HG03064 (cell line): Measurements from ENCODE around the gene TCERG1.
A peak's percentile ranks its signal among the peaks of the same experiment; 100 is the strongest.
"Not testable (repeated sequence)": the region's sequence is repeated elsewhere in the genome, so short reads cannot be mapped to it uniquely, and the experiment has no call there.

Source experiments
- ATAC-seq: cut with Tn5 transposase; IDR thresholded peaks from one replicate; pipeline ENCODE4 v1.9.1; 2021; ENCODE audit warnings: low read depth; ENCODE audit not compliant: unreplicated experiment

Gene TCERG1

DNA sequence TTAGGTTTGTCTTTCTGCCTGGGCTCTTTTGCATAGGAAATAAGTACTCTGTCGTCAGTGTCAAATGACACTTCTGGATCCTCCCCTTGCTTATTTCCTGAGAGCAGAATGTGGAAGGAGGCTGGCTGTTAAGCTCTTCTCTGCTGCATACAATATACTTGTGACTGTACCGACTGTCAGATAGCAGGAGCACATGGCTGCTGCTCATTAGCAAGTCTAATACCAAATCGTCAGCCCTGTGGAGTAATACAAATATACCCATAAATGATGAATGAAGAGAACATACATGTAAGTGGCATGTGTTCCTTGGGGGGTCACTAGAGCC, 69.0 kb downstream of the TCERG1 start, which contains the start of gene GPR151:
Gene GPR151, minus strand, starts transcription at position 40 of the 325 bp plus-strand sequence. CDS start 77 bp downstream, outside the sequence.
- no peak for ATAC-seq

DNA sequence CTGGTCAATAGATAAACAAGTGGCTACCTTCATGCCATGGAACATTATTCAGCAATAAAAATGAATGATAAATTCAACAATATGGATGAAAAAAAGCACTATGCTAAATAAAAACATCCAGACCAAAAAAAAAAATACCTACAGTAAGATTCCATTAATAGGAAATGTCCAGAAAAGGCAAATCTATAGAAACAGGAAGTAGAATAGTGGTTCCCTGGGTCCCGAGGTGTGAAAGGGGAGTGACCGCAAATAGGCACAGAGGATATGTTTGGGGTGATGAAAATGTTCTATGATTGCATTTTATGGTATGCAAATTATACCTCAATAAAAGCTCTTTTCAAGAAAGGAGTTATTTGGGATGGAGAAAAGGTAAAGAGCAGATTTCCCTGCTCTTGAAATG, 72.4 kb downstream of the TCERG1 start:
- no peak for ATAC-seq

DNA sequence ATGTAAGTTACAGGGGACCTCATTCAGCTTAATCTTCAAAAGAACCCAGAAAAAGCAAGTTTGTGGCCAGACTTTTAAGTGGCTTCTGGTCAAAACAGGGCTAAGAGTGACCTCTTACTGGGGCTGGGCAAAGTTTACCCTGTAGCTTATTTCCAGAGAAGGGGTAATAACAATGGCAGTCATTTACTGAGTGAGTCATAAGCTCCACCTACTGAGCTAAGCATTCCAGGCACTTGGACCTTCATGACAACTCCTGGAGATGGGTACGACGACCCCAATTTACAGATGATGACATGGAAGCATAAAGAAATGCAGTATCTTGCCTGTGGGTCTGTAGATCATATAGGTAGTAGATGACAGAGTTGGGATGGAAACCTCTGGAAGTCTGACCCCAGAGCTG, 73.6 kb downstream of the TCERG1 start:
- ATAC-seq: no peak

DNA sequence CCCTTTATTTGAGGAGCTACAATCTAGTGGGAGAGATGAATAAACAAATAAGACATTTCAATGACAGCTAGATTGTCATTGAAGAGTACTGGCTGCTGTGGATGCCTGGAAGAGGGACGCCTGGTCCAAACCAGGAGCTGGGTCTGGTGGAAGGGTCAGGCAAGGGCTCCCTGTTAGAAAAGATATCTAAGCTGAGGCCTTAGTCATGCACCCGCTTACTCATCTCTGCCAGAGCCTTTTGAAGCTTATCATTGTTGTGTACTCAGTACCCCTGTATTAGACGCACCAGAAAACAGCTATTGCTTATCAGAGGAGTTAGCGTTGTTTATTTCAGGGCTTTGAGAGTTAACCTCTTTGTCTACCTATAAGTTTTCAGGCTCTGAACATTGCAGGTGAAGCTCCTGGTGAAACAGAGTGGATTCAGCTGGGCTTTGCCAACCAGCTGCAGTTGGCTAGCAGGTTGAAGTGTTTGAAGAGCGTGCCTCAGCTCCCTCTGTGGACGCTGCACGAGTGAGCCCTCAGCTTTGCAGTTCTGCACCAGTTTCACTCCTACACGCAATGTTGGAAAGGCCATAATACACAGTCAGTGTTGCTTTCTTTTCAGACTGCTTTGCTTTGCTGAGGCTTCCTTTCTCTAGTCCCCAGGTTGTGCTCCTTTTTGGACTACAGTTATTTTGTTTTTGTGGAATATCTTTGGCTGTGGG, 74.4 kb downstream of the TCERG1 start:
- no peak for ATAC-seq

DNA sequence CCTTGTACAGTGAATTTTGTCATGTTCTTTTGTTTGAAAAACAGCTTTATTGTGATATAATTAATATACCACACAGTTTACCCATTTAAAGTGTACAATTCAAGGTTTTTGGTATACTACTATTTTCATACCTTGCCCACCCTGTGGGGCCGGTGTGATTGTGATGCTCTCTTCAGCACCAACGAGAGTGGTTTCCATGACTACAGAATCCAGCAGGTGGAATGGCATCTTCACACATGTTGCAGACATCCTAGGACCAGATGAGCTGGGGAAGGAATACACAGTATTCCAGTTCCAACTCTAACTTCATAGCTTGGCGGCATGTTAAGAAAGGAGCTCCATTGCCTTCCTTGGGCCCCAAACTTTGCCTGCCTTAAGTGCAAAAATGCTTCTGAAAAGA, 76.6 kb downstream of the TCERG1 start:
- no peak for ATAC-seq

DNA sequence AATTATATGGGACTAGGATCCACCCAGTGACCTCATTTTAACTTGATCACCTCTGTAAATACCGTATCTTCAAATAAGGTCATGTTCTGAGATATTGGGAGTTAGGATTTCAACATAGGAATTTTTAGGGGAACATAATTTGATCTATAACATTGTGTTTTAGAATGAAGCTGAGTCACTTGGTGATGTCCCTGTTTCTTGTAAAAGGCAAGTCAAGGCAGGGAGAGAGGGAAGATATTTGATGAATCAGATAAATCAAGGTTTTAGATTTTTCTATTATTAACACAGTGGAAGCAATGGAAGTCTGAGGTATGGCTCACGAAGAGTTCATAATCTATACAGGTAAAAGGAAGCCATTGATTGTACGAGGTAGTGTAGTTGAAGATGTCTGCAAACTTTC, 80.7 kb downstream of the TCERG1 start:
- ATAC-seq: no peak

DNA sequence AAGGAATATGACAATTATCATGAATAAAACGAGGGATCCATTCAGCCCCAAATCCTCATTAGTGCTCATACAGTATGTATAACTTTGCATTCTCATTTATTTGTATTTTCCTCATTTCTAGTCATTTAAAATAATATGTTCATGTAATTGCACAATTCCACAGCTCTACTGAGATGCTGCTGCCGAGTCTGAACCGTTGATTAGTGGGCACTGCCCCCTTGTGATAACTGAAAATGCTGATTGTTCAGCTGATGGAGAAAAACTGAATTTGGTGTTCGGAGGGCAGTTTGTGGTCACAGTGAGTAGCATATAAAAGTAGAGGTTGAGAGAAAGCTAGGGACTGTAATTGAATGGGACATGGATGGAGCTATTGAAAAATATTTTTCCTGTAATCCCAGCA, 81.1 kb downstream of the TCERG1 start:
- no peak for ATAC-seq

DNA sequence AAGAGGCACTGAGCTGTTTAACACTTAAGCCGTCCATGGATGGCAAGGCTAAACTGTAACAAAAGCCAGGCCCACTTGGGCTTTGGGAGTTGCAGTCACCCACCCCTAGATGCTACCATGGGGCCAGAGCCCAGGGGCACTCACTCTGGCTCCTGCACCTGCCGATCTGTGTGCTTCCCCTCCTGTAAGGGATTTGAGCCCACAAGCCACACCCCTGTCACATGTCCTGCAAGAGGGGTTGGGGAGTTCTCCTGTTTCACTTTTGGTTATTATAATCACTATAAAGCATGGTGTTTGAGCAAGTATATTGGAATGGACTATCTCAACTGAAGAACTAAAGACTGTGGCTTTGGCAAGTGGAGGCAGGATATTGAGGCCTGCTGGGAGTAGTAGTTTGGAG, 82.9 kb downstream of the TCERG1 start:
- no peak for ATAC-seq

DNA sequence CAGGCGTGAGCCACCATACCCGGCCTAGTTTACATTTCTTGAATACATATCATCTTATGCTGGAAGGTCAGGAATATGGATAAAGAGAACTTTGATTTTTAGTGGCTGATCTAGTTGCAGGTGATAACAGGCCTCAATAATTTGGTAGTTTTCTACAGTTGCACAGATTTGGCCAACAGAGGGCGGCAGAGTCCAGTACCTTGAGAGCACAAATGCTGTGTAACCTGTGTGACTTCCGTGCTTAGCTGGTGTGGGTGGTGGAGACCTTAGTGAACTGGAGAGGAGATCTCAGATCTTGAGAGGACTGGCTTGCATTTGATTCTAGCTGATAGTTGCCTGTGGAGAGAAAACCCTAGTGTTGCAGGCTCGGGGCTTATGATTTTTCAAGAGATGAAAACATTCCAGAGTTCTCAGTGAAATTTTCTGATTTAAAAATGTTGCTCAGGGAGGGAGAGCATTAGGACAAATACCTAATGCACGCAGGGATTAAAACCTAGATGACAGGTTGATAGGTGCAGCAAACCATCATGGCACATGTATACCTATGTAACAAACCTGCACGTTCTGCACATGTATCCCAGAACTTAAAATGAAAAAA, 86.2 kb downstream of the TCERG1 start:
- peak; percentile 93 for ATAC-seq

DNA sequence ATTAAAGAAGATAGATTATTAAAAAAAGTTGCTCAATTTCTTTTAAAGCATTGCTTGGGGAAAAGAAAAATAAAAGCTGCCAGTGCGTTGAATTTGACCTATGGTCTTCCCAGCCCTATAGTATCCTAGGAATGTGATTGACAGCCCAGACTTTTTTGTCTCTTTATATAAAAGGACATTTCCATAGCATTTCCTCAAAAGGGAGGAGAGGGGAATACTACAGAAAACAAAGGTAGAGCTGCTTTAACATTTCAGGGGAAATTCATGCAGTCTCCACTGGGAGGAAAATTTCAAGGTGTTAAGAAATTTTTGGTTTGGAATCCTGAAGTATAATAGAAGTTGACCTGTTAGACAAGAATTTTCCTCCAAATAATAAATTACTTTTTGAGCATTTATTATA, 86.7 kb downstream of the TCERG1 start:
- ATAC-seq: no peak

DNA sequence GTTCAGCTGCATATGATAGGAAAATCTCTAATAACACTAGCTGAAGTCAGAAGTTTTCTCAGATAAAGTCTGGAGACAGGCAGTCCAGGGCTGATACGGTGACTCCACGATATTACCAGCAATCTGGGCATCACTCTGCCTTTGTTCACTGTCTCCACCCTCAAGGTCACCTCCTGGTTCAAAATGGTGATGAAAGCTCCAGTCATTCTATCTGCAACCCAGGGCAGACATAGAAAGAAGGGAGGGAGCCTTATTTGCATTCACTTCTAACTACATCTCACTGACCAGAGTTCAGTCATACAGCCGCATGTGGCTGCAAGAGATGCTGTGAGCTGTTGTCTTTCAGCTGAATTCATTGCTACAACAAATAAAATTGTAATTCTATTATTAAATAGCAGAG, 91.3 kb downstream of the TCERG1 start:
- ATAC-seq: no peak

DNA sequence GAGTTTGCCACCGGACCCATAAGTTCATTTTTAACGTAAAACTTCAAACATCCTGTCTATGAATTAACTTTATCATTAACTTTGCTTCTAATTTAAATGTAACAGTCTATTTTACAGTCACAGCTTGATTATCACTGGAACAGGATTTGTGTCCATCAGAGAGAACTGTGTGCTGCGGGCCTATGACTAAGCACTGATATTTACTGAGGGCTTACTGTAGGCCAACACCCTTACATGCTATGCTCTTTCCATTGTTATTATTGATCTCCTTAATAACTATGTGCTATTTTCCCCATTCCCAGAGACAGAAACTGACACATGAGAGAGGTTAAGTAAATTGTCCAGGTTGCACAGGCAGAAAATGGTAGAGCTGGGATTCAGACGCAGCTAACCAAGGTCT, 92.8 kb downstream of the TCERG1 start:
- no peak for ATAC-seq

DNA sequence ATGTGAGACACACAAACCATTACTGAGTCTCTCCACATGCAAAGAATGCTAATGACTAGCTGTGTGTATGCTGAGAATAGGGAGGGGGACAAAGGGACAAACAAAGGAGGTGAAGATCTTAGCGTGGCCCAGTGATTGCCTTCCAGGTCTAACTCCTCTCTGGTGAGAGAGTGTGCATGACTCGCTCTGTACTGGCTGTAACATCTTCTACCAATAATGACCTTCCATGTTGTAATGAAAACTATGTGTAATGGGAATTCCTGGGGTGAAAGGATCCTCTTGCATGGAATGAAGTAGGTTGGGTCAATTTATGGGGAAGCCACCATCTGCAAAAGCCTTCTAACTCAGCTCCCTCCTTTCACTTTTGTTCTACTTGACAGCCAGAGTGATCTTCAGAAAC, 93.3 kb downstream of the TCERG1 start:
- no peak for ATAC-seq

DNA sequence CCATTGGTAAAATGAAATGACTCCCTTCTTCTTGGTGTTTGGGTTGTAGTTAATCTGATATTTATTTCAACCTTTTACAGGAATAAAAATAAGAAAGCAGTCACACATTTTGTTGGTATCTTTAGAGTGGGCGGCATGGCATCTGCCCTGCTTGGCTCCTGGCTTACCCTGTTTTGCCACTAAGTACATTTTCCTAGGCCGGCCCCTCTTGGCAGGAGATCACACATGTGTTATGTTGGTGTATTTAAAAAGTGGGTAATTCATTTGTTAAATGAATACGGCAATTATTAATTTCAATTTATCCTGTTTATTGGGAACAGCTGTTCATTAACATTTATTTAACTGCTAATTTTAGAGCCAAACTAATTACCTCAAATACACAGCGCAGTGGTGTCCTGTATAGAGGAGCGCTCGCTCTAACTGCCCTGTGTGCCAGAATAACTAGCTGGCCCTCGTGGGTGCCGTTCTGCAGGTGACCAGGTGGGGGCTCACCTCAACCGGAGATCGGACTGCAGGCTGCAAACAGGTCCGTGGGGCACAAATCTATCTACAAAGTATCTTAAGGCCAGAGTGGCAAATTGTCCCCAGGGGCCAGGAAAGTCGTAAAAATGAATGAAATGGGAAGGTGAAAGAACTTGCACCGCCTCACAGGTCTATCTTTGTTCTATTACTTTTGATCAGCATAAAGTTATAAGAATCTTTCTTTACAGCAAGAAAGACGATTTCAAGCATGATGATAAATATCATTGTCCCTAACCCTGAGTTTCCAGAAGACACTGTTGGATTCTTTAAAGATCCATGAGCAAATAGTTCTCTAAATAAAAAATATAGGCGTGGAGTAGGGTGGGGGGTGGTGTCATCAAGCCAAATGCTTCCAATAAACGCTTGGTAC, 95.1 kb downstream of the TCERG1 start:
- peak; percentile 83 for ATAC-seq

DNA sequence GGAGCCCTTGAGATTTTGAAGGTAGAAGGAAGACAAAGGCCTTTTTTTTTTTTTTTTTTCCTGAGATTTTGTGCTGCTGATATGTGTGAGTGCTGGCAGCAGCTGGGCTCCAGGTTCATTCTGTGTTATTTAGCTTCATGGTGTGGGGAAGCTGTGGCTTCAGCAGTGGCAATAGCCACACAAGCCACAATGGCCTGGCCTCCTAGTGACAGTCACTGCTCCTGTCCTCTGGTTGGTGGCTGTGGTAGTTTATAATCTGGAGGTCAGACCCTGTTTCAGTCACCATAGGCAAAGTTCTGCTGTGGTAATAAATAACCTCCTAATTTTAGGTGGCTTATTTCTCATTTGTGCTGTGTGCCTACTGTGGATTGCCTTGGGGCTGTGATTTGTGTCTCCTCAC, 97.1 kb downstream of the TCERG1 start:
- no peak for ATAC-seq

DNA sequence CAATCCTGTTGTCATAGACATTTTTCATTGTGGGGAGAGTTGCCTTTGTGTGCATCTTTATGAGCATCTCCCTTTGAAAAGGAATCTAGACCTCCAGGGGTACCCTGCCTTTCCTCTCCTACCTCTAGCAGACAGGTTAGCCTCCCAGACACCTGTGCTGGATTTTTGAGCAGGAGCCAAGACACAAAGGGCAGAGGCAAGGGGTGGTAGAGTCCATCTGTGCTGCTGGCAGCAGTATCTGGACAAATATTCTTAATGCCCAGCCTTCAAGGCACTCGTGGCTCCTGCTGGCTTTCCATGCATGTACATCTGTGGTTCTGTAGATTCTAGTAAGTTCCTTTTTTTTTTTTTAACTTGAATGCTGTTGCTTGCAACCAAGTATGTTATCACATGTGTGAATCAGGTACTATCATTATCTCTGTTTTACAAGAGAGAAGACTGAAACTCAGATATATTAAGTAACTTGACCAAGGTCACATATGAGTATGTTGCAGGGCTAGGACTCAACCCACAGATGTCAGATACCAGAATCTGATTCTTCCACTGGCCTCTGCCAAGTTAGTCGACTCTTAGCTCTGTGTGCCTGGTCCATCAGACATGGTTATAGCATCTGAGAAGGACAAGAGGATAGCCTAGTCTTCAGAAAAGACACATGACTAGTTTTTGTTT, 101.8 kb downstream of the TCERG1 start:
- no peak for ATAC-seq

DNA sequence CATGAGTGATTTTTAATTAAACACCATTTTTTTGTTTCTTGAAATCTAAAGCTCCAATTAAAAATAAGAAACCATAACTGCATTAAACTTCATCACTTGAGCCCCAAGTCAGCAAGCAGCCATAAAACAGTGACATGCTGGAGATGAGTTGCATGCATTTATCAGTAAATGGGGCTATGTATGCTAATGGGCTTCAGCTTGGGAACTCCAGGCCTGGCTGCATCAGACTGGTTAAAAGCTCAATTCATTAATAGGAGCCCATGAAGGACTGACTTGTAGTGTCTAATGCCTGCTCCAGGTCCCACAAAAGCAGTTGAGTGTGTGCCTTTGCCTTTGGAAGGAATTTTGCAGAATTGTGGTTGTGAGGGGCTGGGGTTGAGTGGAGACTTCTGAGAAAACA, 102.5 kb downstream of the TCERG1 start:
- no peak for ATAC-seq

DNA sequence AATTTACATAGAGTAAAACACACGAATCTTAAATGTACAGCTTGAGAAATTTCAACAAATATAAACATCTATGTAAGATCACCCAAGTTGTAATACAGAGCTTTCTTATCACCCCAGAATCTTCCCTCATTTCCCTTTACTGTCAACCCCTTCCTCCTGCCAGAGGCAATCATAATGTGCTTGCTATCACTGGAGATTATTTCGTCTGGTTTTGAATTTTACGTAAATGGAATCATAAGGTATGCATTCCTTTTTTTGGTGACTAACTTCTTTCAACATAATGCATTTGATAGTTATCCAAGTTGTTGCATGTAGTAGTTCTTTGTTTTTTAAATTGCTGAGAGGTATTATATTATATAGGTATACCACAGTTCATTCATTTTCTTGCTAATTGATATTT, 106.3 kb downstream of the TCERG1 start:
- no peak for ATAC-seq

DNA sequence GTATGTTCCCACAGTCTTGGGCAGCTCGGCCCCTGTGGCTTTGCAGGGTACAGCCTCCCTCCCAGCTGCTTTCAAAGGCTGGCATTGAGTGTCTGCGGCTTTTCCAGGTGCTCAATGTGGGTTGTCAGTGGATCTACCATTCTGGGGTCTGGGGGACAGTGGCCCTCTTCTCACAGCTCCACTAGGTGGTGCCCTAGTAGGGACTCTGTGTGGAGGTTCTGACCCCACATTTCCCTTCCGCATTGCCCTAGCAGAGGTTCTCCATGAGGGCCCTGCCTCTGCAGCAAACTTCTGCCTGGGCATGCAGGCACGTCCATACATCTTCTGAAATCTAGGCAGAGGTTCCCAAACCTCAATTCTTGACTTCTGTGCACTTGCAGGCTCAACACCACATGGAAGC, 109.8 kb downstream of the TCERG1 start:
- not testable (repeated sequence) for ATAC-seq

DNA sequence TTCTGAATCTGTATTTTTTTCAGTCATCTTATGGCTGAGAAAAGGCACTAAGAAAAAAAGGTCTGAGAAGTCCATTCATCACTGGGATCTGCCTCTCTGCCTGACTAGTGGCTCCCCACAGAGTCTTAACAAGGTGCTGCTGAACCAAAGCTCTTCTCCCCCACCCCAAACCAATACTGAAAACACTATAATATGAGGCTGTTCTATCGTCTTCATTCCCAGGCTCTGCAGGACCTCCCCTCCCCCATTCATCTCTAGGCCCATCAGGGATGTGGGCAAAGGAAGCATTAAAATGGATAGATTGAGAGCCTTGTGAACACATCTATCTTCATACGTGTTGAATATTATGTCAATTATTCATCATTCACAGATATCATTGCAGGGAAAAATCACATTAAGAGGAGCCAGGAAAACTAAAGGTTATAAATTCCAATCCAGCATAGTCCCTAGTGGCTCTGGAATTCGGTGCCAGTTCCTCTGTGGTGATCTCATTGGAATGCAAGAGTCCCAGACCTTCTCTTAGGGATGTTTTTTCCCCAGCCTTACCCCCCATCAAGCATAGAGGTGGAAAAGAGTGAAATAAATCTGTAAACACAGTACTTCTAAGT, 113.2 kb downstream of the TCERG1 start:
- no peak for ATAC-seq
